ENCODE results near the gene PLCG1. TPM values are rescaled to one million over a fixed set of nuclear protein-coding genes. Genes with fewer than 3 reads are reported as not detected.

Gene PLCG1
- total and polyA plus RNA-seq, 2 of the 8 experiments (the other 6 are each of a cell fraction or from before 2014, with no cell fraction given), result 103 to 154 TPM

DNA sequence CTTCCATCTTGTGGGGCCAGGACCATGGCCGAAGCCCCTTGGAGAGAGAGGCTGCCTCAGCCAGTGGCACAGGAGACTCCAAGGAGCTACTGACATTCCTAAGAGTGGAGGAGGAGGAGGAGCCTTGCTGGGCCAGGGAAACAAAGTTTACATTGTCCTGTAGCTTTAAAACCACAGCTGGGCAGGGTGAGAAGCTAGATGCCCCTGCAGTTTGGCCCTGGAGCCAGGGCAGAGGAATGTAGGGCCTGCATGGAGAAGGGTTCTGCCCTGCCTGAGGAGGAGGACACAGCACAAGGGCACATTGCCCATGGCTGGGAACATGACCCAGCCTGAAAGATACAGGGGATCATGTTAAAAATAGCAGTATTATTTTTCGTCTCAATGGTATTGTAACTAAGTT is 37.4 kb downstream of the PLCG1 start (continued):
- TF ChIP-seq HDAC2 (IDR thresholded peaks at IDR 0.05; ENCODE audit: borderline replicate concordance in 1 of 2, low read depth in 2 of 2, low read length in 2 of 2) (no peak), BACH1 (IDR thresholded peaks at IDR 0.05; ENCODE audit: low read length) (no peak), ZNF274 (IDR thresholded peaks at IDR 0.05; ENCODE audit: borderline replicate concordance, extremely low read depth, low read length) (no peak), RFX5 (IDR thresholded peaks at IDR 0.05; ENCODE audit: borderline replicate concordance, low read depth, low read length) (no peak), NANOG (IDR thresholded peaks at IDR 0.05; ENCODE audit: insufficient read depth, low read depth, low read length, poor library complexity, severe bottlenecking) (no peak), EZH2 (IDR thresholded peaks at IDR 0.05; ENCODE audit: low read depth, low read length, severe bottlenecking) (no peak)
- TF ChIP-seq, protein P1, sequence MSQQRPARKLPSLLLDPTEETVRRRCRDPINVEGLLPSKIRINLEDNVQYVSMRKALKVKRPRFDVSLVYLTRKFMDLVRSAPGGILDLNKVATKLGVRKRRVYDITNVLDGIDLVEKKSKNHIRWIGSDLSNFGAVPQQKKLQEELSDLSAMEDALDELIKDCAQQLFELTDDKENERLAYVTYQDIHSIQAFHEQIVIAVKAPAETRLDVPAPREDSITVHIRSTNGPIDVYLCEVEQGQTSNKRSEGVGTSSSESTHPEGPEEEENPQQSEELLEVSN (IDR thresholded peaks at IDR 0.05), result no peak
